ENCODE results near the gene TNNT2.

Gene TNNT2

GRCh38 chr1:201401700-201402099 is 24.2 kb upstream of the TNNT2 start:
- DNase-seq = no peak

GRCh38 chr1:201400852-201401230 is 23.4 kb upstream of the TNNT2 start:
- no peak for DNase-seq

- DNase-seq = no peak
Measured at GRCh38 chr1:201400212-201400851, 22.9 kb upstream of the TNNT2 start.

- peak; percentile 42 for DNase-seq
Measured at GRCh38 chr1:201399352-201400126, 22.1 kb upstream of the TNNT2 start.

- DNase-seq = no peak
Measured at GRCh38 chr1:201399018-201399351, 21.5 kb upstream of the TNNT2 start, which contains the start of gene LAD1. LAD1 (minus strand) TSS chr1:201399324; CDS start chr1:201399306, 18 bp downstream.

GRCh38 chr1:201397675-201398074 is 20.2 kb upstream of the TNNT2 start:
- no peak for DNase-seq

GRCh38 chr1:201396861-201397464 is 19.5 kb upstream of the TNNT2 start:
- DNase-seq = no peak

GRCh38 chr1:201395936-201396335 is 18.5 kb upstream of the TNNT2 start:
- no peak for DNase-seq

- no peak for DNase-seq
Measured at GRCh38 chr1:201394591-201394990, 17.1 kb upstream of the TNNT2 start.

GRCh38 chr1:201393076-201393475 is 15.6 kb upstream of the TNNT2 start:
- DNase-seq = no peak

- DNase-seq = no peak
Measured at GRCh38 chr1:201391651-201392511, 14.4 kb upstream of the TNNT2 start.

- no peak for DNase-seq
Measured at GRCh38 chr1:201391225-201391624, 13.7 kb upstream of the TNNT2 start.

- DNase-seq = no peak
Measured at GRCh38 chr1:201389051-201389450, 11.6 kb upstream of the TNNT2 start.

GRCh38 chr1:201386208-201386607 is 8.7 kb upstream of the TNNT2 start:
- DNase-seq = no peak

- peak; percentile 46 for DNase-seq
Measured at GRCh38 chr1:201385299-201385891, 7.9 kb upstream of the TNNT2 start.

GRCh38 chr1:201384406-201384782 is 6.9 kb upstream of the TNNT2 start:
- DNase-seq = no peak

GRCh38 chr1:201383647-201384405 is 6.3 kb upstream of the TNNT2 start:
- DNase-seq = peak; percentile 96

- DNase-seq = peak; percentile 75
Measured at GRCh38 chr1:201381130-201381529, 3.6 kb upstream of the TNNT2 start.

- no peak for DNase-seq
Measured at GRCh38 chr1:201379733-201380242, 2.3 kb upstream of the TNNT2 start.

- no peak for DNase-seq
Measured at GRCh38 chr1:201378804-201379203, 1.3 kb upstream of the TNNT2 start.

- no peak for DNase-seq
Measured at GRCh38 chr1:201376464-201377374, 761 bp downstream of the TNNT2 start.

Measured in NCI-H2029 (cell line).